Stimulated activated CD4-positive, alpha-beta T cell treated with anti-CD3 and anti-CD28 coated beads, Interleukin-1b, Interleukin-23, amount 100 ng/mL, for 48 hours (primary cell): ENCODE data around the gene TMEM272.

Experiments
- DNase-seq: peaks from one replicate; pipeline ENCODE4 v3.0.0-alpha.2; 2020

TMEM272 gene

GRCh38 chr13:51778392-51778791 lies 66.6 kb downstream of the TMEM272 start:
- DNase-seq = no peak

GRCh38 chr13:51777921-51778320 lies 67.1 kb downstream of the TMEM272 start:
- no peak for DNase-seq

- DNase-seq = no peak
These were observed 68.8 kb downstream of the TMEM272 start for GRCh38 chr13:51776179-51776578.

- no peak for DNase-seq
These were observed 71.5 kb downstream of the TMEM272 start for GRCh38 chr13:51773515-51773914.

- no peak for DNase-seq
These were observed 72.2 kb downstream of the TMEM272 start for GRCh38 chr13:51772781-51773180.

- no peak for DNase-seq
These were observed 72.9 kb downstream of the TMEM272 start for GRCh38 chr13:51772105-51772455.

- no peak for DNase-seq
These were observed 73.4 kb downstream of the TMEM272 start for GRCh38 chr13:51771418-51772104.

GRCh38 chr13:51770681-51771417 lies 74.1 kb downstream of the TMEM272 start:
- DNase-seq = no peak

GRCh38 chr13:51770160-51770559 lies 74.8 kb downstream of the TMEM272 start:
- DNase-seq = no peak

- DNase-seq = no peak
These were observed 75.4 kb downstream of the TMEM272 start for GRCh38 chr13:51769455-51770127.

GRCh38 chr13:51768976-51769375 lies 76.0 kb downstream of the TMEM272 start:
- DNase-seq = no peak

GRCh38 chr13:51768378-51768921 lies 76.5 kb downstream of the TMEM272 start:
- DNase-seq = no peak

GRCh38 chr13:51767100-51767499 lies 77.9 kb downstream of the TMEM272 start:
- DNase-seq = no peak

GRCh38 chr13:51765142-51765515 lies 79.8 kb downstream of the TMEM272 start:
- no peak for DNase-seq

GRCh38 chr13:51764184-51765141 lies 80.5 kb downstream of the TMEM272 start:
- peak; percentile 78 for DNase-seq

GRCh38 chr13:51763486-51763885 lies 81.5 kb downstream of the TMEM272 start:
- no peak for DNase-seq
